Measurements from ENCODE around the gene TUSC2.
A peak's percentile ranks its signal among the peaks of the same experiment; 100 is the strongest.

DNA sequence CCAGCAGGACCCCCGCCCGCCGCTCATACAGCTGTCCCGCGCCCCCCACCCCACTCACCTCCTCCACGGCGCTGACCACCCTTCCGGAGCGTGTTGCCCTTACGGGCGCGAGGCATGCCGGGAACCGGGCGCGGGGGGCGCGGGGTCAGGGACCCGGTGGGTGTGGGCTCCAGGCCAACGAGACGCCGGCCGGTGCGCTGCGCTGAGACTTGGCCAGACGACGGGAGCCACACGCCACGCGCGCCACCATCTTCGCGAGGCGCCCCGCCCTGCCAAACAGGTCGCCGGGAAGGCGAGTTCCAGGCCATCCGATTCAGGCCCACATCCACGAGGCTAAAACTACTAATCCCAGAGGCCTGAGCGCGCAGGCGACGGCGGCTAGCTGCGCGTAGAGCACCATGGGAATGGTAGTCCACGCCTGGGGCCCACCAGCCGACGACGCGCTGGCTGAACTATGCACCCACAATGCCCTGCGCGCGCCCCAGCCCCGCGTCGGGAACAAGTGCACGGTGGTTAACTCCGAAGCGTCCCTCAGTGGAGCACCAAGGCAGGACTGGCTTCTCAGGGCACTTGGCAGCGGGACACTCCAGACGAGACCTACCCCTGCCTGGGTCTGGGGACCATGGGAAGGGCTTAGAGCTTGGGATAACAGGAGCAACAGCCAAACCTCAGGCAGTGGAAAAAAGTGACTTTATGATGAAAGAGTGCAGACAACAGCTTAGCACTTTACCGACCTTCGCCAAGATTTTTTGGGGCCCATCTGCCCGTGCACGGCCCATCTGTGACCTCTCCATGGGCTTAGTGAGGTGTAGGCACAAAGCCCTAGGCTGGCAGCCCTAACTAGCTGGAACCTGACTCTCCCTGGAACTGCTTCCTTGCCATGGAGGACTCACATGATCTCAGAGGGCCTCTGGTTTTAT lies 35.6 kb downstream of the TUSC2 start, which contains the start of gene IFRD2:
- TF ChIP-seq ZNF404 (tag by site-specific recombination; IDR thresholded peaks at IDR 0.05) (no peak), ZNF549 (tag by site-specific recombination; IDR thresholded peaks at IDR 0.05) (no peak), CTCF (tag by site-specific recombination; IDR thresholded peaks at IDR 0.05) (no peak), ZNF768 (tag by site-specific recombination; IDR thresholded peaks at IDR 0.05) (no peak), ZBTB17 (tag by site-specific recombination; IDR thresholded peaks at IDR 0.05) (peak; percentile 90), PATZ1 (tag by site-specific recombination; IDR thresholded peaks at IDR 0.05) (peak; percentile 53; the same call in 1 of the 2 replicates), PRDM10 (tag by site-specific recombination; IDR thresholded peaks at IDR 0.05) (no peak), ZNF114 (tag by site-specific recombination; IDR thresholded peaks at IDR 0.05) (no peak), ZNF571 (tag by site-specific recombination; IDR thresholded peaks at IDR 0.05) (no peak)
- TF ChIP-seq, protein P1, sequence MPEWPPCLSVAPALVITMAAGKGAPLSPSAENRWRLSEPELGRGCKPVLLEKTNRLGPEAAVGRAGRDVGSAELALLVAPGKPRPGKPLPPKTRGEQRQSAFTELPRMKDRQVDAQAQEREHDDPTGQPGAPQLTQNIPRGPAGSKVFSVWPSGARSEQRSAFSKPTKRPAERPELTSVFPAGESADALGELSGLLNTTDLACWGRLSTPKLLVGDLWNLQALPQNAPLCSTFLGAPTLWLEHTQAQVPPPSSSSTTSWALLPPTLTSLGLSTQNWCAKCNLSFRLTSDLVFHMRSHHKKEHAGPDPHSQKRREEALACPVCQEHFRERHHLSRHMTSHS (tag by site-specific recombination; IDR thresholded peaks at IDR 0.05): no peak
